Mesothelial cell of epicardium (in vitro differentiated cells): Measurements from ENCODE around the gene EFCAB6. TPM values are rescaled to one million over a fixed set of nuclear protein-coding genes. Genes with fewer than 3 reads are reported as not detected.

ENCODE experiments used
- DNase-seq, 2 experiments: peaks; one replicate each; pipeline ENCODE4 v3.0.0; 2021; ENCODE audit warnings: low spot score in 2 of 2; ENCODE audit not compliant: unreplicated experiment in 2 of 2
- H3K27ac Mint-ChIP-seq: 2 replicates; pipeline ENCODE4 v1.8.0; 2021; ENCODE audit warnings: mixed read lengths
- H3K27me3 Mint-ChIP-seq: 2 replicates; pipeline ENCODE4 v1.8.0; 2021; ENCODE audit warnings: low read depth, mixed read lengths
- H3K36me3 Mint-ChIP-seq: 2 replicates; pipeline ENCODE4 v1.8.0; 2021; ENCODE audit warnings: mixed read lengths
- H3K4me1 Mint-ChIP-seq: 2 replicates; pipeline ENCODE4 v1.8.0; 2021; ENCODE audit warnings: mixed read lengths
- H3K4me3 Mint-ChIP-seq: 2 replicates; pipeline ENCODE4 v1.8.0; 2021; ENCODE audit warnings: mild to moderate bottlenecking, moderate library complexity, mixed read lengths
- H3K9me3 Mint-ChIP-seq: 2 replicates; pipeline ENCODE4 v1.8.0; 2021; ENCODE audit warnings: mixed read lengths
- CTCF ChIP-seq: fragments of 200-600 bp; sonication (generic); IDR thresholded peaks from one replicate; pipeline ENCODE4 v1.5.0; 2021; ENCODE audit warnings: antibody characterized with exemption; ENCODE audit not compliant: unreplicated experiment
- total RNA-seq: library from RNA; stranded (reverse); gene quantifications from 3 replicates; pipeline ENCODE4 v1.2.1, GENCODE V29; 2021

Gene EFCAB6
- total RNA-seq, 1 donor from 2014 or later, result 2.6 TPM

GRCh38 chr22:43497956-43498855 lies 313.9 kb downstream of the EFCAB6 start:
- Mint-ChIP-seq H3K4me1 (no peaks in the 10 kb centered on the region), H3K36me3 (no peaks in the 10 kb centered on the region), H3K27me3 (peaks cover 2% of the 10 kb centered on the region), H3K27ac (no peak overlapping the region), H3K4me3 (no peak overlapping the region), H3K9me3 (peaks cover 5% of the 10 kb centered on the region)
- no peak for TF ChIP-seq CTCF
- DNase-seq, result no peak

DNA sequence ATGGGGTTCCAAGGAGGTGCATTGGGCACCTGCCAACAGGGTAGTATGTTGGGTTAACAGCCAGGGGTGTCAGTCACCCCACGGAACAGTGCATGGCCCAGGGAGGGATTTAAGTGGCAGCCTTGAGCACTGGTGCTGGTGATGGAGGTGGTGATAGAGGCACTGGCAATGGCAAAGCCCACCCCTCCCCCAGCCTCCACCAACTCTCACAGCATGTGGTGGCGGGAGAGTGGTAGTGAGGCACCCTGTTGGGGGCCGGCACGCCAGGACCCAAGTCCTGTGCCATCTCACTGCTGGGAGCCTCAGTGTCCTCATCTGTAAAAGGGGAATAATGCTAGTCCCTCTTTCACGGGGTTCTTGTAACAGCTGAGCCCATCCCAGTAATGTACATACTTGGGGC lies 318.8 kb downstream of the EFCAB6 start:
- DNase-seq, result no peak
- Mint-ChIP-seq H3K4me1 (no peaks in the 10 kb centered on the region), H3K4me3 (no peak overlapping the region), H3K36me3 (no peaks in the 10 kb centered on the region), H3K27ac (no peak overlapping the region), H3K27me3 (no peaks in the 10 kb centered on the region), H3K9me3 (peaks cover 13% of the 10 kb centered on the region)
- no peak for TF ChIP-seq CTCF

GRCh38 chr22:43491737-43492136 lies 320.4 kb downstream of the EFCAB6 start:
- Mint-ChIP-seq H3K4me3 (no peak overlapping the region), H3K9me3 (peaks cover 7% of the 10 kb centered on the region), H3K27ac (no peak overlapping the region), H3K27me3 (peaks cover 7% of the 10 kb centered on the region), H3K36me3 (no peaks in the 10 kb centered on the region), H3K4me1 (no peaks in the 10 kb centered on the region)
- TF ChIP-seq CTCF, result no peak
- DNase-seq, result no peak

GRCh38 chr22:43491177-43491576 lies 320.9 kb downstream of the EFCAB6 start:
- Mint-ChIP-seq H3K36me3 (no peaks in the 10 kb centered on the region), H3K9me3 (peaks cover 7% of the 10 kb centered on the region), H3K4me1 (no peaks in the 10 kb centered on the region), H3K27ac (no peak overlapping the region), H3K4me3 (no peak overlapping the region), H3K27me3 (peaks cover 8% of the 10 kb centered on the region)
- TF ChIP-seq CTCF, result no peak
- no peak for DNase-seq

DNA sequence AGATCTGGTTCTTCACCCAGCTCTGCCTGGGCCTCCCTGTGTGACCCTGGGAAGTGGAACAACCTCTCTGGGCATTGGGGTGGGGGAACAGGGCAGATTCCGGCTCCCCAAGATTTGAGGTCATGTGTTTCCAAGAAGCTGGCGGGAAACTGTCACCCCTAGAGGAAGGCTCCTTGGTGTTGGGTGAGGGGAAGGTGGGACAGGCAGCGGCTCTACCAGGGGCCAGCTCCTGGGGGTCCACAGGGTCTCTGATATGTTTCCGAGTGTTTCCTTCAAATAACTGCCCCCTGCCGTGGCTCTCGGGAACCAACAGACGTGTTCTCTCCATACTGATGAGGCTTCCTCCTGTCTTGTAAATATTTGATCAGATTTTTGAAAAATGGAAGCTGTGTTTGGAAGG lies 321.8 kb downstream of the EFCAB6 start:
- Mint-ChIP-seq H3K27me3 (peaks cover 8% of the 10 kb centered on the region), H3K9me3 (peaks cover 7% of the 10 kb centered on the region), H3K4me1 (no peaks in the 10 kb centered on the region), H3K27ac (no peak overlapping the region), H3K36me3 (no peaks in the 10 kb centered on the region), H3K4me3 (no peak overlapping the region)
- no peak for DNase-seq
- no peak for TF ChIP-seq CTCF
